Measurements from ENCODE around the gene RANBP17. TPM values are rescaled to one million over a fixed set of nuclear protein-coding genes. Genes with fewer than 3 reads are reported as not detected.

Gene RANBP17
- total RNA-seq, 1 donor from 2014 or later = 12.3 TPM

DNA sequence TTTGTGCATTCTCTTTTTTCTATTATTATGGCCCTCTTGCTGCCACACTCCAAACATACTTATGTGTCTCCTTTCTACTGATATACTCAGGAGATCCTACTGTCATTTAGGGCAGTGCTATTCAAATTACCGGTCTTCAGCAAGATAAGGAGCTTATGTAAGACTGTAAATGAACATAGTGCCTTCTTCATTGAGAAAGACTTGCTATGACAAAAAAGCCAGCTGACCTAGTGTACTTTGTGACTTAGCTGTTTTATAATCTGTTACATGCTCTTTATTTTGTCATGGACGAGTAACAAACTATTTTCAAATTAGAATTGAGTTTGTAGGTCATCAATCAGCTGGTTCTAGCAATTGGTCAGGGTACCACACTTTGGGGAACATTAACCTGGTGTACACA lies 32.8 kb downstream of the RANBP17 start:
- intact Hi-C loops (cut with DNase I) = no loop called here
- ATAC-seq = no peak
- TF ChIP-seq, protein P1, sequence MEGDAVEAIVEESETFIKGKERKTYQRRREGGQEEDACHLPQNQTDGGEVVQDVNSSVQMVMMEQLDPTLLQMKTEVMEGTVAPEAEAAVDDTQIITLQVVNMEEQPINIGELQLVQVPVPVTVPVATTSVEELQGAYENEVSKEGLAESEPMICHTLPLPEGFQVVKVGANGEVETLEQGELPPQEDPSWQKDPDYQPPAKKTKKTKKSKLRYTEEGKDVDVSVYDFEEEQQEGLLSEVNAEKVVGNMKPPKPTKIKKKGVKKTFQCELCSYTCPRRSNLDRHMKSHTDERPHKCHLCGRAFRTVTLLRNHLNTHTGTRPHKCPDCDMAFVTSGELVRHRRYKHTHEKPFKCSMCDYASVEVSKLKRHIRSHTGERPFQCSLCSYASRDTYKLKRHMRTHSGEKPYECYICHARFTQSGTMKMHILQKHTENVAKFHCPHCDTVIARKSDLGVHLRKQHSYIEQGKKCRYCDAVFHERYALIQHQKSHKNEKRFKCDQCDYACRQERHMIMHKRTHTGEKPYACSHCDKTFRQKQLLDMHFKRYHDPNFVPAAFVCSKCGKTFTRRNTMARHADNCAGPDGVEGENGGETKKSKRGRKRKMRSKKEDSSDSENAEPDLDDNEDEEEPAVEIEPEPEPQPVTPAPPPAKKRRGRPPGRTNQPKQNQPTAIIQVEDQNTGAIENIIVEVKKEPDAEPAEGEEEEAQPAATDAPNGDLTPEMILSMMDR (IDR thresholded peaks at IDR 0.05) = no peak

DNA sequence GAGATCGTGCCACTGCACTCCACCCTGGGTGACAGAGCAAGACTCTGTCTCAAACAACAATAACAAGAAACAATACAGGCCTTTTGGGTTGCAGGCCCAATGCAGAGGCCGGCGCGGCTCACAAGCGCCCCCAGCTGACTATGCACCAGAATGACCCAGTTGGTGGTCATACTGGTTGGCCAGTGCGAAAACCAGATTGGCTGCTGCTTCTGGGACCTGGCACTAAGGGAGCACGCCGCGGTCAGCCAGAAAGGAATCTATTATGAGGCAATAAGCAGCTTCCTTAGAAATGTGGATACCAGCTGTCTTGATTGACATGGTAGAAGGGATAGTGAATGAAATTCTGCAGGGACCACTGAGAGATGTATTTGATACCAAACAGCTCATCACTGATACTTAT lies 35.0 kb downstream of the RANBP17 start:
- intact Hi-C loops (cut with DNase I) = no loop called here
- H3K27me3 ChIP-seq (ENCODE audit: low read depth) = no peaks in the 10 kb centered on the region
- ATAC-seq = peak; percentile 61 to 62
- DNase-seq = peak; percentile 44
- no peak overlapping the region for H3K27ac ChIP-seq
- no peaks in the 10 kb centered on the region for H3K9me3 ChIP-seq
- no peaks in the 10 kb centered on the region for H3K36me3 ChIP-seq
- TF ChIP-seq, protein P1 (IDR thresholded peaks at IDR 0.05) = peak; percentile 42
- H3K4me1 ChIP-seq = no peaks in the 10 kb centered on the region
- no peak overlapping the region for H3K4me3 ChIP-seq

More for the DNA sequence above, 32.8 kb downstream of the RANBP17 start:
- DNase-seq = no peak
- Histone ChIP-seq H3K4me3 (no peak overlapping the region), H3K36me3 (no peaks in the 10 kb centered on the region), H3K27ac (no peak overlapping the region), H3K4me1 (no peaks in the 10 kb centered on the region), H3K27me3 (ENCODE audit: low read depth) (no peaks in the 10 kb centered on the region), H3K9me3 (no peaks in the 10 kb centered on the region)

DNA sequence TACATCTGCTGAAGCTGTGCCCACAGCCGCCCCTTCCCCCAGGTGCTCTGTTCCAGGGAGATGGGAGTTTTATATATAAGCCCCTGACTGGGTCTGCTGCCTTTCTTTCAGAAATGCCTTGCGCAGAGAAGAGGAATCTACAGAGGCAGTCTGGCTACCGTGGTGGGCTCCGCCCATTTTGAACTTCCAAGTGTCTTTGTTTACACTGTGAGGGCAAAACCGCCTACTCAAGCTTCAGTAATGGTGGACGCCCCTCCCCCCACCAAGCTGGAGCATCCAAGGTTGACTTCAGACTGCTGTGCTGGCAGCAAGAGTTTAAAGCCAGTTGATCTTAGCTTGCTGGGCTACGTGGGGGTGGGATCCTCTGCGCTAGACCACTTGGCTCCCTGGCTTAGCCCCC lies 41.3 kb downstream of the RANBP17 start:
- TF ChIP-seq, protein P1 (IDR thresholded peaks at IDR 0.05) = no peak
- H3K4me3 ChIP-seq = no peak overlapping the region
- H3K4me1 ChIP-seq = no peaks in the 10 kb centered on the region
- DNase-seq (no peak), ATAC-seq (no peak)
- no peaks in the 10 kb centered on the region for H3K27me3 ChIP-seq (ENCODE audit: low read depth)
- no peaks in the 10 kb centered on the region for H3K36me3 ChIP-seq
- no peaks in the 10 kb centered on the region for H3K9me3 ChIP-seq
- intact Hi-C loops (cut with DNase I) = no loop called here
- no peak overlapping the region for H3K27ac ChIP-seq

DNA sequence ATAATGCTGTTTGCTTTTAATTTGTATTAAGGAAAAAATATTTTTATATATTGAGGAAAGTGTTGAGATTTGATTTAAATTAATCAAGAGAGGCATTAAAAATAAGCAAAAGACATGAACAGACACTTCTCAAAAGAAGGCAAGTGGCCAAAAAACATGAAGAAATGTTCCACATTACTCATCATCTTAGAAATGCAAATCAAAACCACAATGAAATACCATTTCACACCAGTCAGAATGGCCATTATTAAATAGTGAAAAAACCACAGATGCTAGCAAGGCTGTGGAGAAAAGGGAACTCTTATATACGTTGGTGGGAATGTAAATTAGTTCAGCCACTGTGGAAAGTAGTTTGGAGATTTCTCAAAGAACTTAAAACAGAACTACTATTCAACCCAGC lies 45.9 kb downstream of the RANBP17 start:
- Histone ChIP-seq H3K36me3 (no peaks in the 10 kb centered on the region), H3K4me3 (no peak overlapping the region), H3K4me1 (no peaks in the 10 kb centered on the region), H3K27me3 (ENCODE audit: low read depth) (no peaks in the 10 kb centered on the region), H3K27ac (no peak overlapping the region), H3K9me3 (no peaks in the 10 kb centered on the region)
- no peak for ATAC-seq
- DNase-seq = no peak
- intact Hi-C loops (cut with DNase I) = no loop called here
- TF ChIP-seq, protein P1 (IDR thresholded peaks at IDR 0.05) = no peak

DNA sequence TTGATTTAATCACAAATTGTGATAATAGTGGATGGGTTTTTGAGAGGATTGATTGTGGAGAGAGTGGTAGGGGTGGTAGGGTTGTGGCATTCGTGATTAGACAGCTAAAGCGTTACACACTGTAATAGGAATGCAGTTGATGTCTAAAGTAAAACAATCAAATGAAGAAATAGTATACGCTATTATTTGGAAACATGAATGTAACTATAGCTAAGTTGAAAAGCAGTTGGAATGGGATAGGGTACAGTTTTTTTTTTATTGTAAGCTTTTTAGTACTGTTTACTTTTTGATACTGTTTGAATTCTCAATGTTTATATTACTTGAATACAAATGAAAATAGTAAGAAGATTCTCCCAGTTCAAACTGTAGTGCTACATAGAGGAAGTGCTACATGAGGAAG lies 51.8 kb downstream of the RANBP17 start:
- no peaks in the 10 kb centered on the region for H3K9me3 ChIP-seq
- no peaks in the 10 kb centered on the region for H3K36me3 ChIP-seq
- intact Hi-C loops (cut with DNase I) = no loop called here

More for the DNA sequence above, 51.8 kb downstream of the RANBP17 start:
- Histone ChIP-seq H3K27ac (no peak overlapping the region), H3K4me1 (no peaks in the 10 kb centered on the region), H3K4me3 (no peak overlapping the region), H3K27me3 (ENCODE audit: low read depth) (no peaks in the 10 kb centered on the region)
- DNase-seq (no peak), ATAC-seq (no peak)
- TF ChIP-seq, protein P1 (IDR thresholded peaks at IDR 0.05) = no peak

All from lower lobe of right lung (tissue), 2 donors.